Heart left ventricle (tissue), 13 donors: ENCODE data around the gene SNX25.

Experiments used
- POLR2A ChIP-seq, 2 donors: fragments of 450-650 bp; IDR thresholded peaks; one replicate each; pipeline ENCODE4 v1.6.1; 2017; ENCODE audit warnings: antibody characterized with exemption in 2 of 2, mild to moderate bottlenecking in 2 of 2, moderate library complexity in 2 of 2
- TF ChIP-seq, protein P1 (sequence below), 12 donors: fragments of 200-600 bp; sonication (generic) in 4 of 12; IDR thresholded peaks; one replicate each; pipeline versions ENCODE4 v1.5.0 to v1.8.0; 2018 to 2022; ENCODE audit warnings: antibody characterized with exemption in 12 of 12, mild to moderate bottlenecking in 5 of 12
- donor health status: ischemic (EF 13 %, LVEDD 7.1; RV severe dilation, severe dysfunction).
- donor health status: DM: no; HTN: yes; CAD: no.
- donor health status: DM: no; HTN: no; CAD: no.
- donor health status: ischemic (EF 25% LVEDD 6.9; RV normal size, moderate dysfunction).
- donor health status: ischemic (EF 25% LVEDD 5.7; RV mildly dilated, moderate dysfunction).
- donor health status: ischemic (EF 35%, LVEDD 5.7; RV mildly dilated, moderate dysfunction).
- donor health status: nonischemic (EF 11% LVEDD 7.7; RV severe dilation, severe dysfunction).
- donor health status: DM: yes; HTN: yes; CAD: no.
- donor health status: PGD.
- donor health status: ischemic (EF 29% LVEDD 5.4; RV normal size, mild dysfunction).
- donor health status: nonischemic (EF 23%, LVEDD 6.1; RV moderate dilation, normal function).

DNA sequence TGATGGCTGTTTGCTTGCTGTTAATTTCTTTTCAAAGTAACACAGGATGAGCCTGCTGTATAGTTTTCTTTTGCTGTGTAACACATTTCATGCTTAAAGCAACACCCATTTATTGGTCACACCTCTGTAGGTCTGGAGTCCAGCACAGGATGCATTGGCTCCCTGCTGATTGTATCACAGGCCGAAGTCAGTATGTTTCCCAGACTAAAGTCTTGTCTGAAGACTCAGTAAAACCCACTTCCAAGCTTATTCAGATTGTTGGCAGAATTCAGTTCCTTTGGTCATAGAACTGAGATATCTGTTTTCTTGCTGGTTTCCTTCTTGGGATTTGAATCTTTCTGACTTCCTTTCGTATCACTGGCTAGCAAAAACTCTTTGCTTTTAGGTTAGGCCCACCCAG lies 132.0 kb downstream of the SNX25 start:
- TF ChIP-seq POLR2A (IDR thresholded peaks at IDR 0.05): no peak
- TF ChIP-seq, protein P1, sequence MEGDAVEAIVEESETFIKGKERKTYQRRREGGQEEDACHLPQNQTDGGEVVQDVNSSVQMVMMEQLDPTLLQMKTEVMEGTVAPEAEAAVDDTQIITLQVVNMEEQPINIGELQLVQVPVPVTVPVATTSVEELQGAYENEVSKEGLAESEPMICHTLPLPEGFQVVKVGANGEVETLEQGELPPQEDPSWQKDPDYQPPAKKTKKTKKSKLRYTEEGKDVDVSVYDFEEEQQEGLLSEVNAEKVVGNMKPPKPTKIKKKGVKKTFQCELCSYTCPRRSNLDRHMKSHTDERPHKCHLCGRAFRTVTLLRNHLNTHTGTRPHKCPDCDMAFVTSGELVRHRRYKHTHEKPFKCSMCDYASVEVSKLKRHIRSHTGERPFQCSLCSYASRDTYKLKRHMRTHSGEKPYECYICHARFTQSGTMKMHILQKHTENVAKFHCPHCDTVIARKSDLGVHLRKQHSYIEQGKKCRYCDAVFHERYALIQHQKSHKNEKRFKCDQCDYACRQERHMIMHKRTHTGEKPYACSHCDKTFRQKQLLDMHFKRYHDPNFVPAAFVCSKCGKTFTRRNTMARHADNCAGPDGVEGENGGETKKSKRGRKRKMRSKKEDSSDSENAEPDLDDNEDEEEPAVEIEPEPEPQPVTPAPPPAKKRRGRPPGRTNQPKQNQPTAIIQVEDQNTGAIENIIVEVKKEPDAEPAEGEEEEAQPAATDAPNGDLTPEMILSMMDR (IDR thresholded peaks at IDR 0.05): no peak
